GM12878 (cell line): ENCODE measurements around the gene GPBP1L1. TPM values are rescaled to one million over a fixed set of nuclear protein-coding genes. Genes with fewer than 3 reads are reported as not detected.

Experiments used
- BCL11A ChIP-seq: IDR thresholded peaks from 2 replicates; pipeline ENCODE4 v1.6.1; 2011; ENCODE audit warnings: low read depth, low read length
- CEBPB ChIP-seq, 2 experiments: fragments of 150-350 bp in 1 of 2; IDR thresholded peaks; 2 replicates each; pipeline ENCODE4 v1.6.1; 2012 to 2014; ENCODE audit warnings: low read depth in 2 of 2, low read length in 2 of 2, borderline replicate concordance in 1 of 2, inconsistent platforms in 1 of 2
- CTCF ChIP-seq, 3 experiments: IDR thresholded peaks in 2 of 3; conservative IDR thresholded peaks in 1 of 3; 2 replicates each; pipeline ENCODE4 v1.5.1; 2011; ENCODE audit warnings: low read depth in 3 of 3, low read length in 3 of 3, mild to moderate bottlenecking in 3 of 3, control low read depth in 2 of 3, moderate library complexity in 2 of 3, inconsistent platforms in 1 of 3, mixed read lengths in 1 of 3; ENCODE audit not compliant: control insufficient read depth in 2 of 3, insufficient read depth in 1 of 3; ENCODE audit errors: extremely low read depth in 1 of 3
- NBN ChIP-seq: fragments of 450-650 bp; IDR thresholded peaks from 2 replicates; pipeline ENCODE4 v1.6.1; 2016
- NR2C2 ChIP-seq: IDR thresholded peaks from 2 replicates; pipeline ENCODE4 v1.6.1; 2011; ENCODE audit warnings: borderline replicate concordance, low read depth; ENCODE audit not compliant: control insufficient read depth, insufficient read length
- polyA plus RNA-seq, 11 experiments: library from polyadenylated mRNA; depleted of rRNA in 4 of 11; unstranded in 6 of 11; stranded (reverse) in 5 of 11; fragments of >200 nt; fragmentation: Nextera tagmentation in 4 of 11; fragmentation: Illumina TruSeq in 1 of 11; extraction: Ambion mirVana in 4 of 11; extraction: Trizol in 1 of 11; gene quantifications; 1 replicate in 1 of 11; 2 replicates in 10 of 11; pipeline versions ENCODE4 v1.2.1 to v1.2.3, GENCODE V29; 2011 to 2016; ENCODE audit warnings: inconsistent platforms in 2 of 11, missing spikeins in 2 of 11, low read depth in 1 of 11
- total RNA-seq, 4 experiments: library from RNA; depleted of rRNA in 3 of 4; stranded (reverse); fragments of >200 nt in 3 of 4; fragmentation: Illumina TruSeq in 1 of 4; extraction: Trizol in 1 of 4; gene quantifications; 2 replicates each; pipeline versions ENCODE4 v1.2.1 to v1.2.3, GENCODE V29; 2013 to 2021
- TF ChIP-seq, protein P1 (sequence below): IDR thresholded peaks from 2 replicates; pipeline ENCODE4 v1.6.1; 2011; ENCODE audit warnings: borderline replicate concordance, low read depth, mild to moderate bottlenecking, moderate library complexity, mixed read lengths, low read length; ENCODE audit not compliant: insufficient read depth; ENCODE audit errors: extremely low read length
- TF ChIP-seq, protein P2 (sequence below): IDR thresholded peaks from 2 replicates; pipeline ENCODE4 v1.6.1; 2011; ENCODE audit warnings: mild to moderate bottlenecking, low read depth, low read length, moderate library complexity; ENCODE audit not compliant: insufficient replicate concordance

The GPBP1L1 gene
- total and polyA plus RNA-seq, 10 of the 15 experiments (the other 5 are each of a cell fraction or from before 2014, with no cell fraction given), result 37.3 to 91.6 (median 81.2) TPM

- TF ChIP-seq, protein P1, sequence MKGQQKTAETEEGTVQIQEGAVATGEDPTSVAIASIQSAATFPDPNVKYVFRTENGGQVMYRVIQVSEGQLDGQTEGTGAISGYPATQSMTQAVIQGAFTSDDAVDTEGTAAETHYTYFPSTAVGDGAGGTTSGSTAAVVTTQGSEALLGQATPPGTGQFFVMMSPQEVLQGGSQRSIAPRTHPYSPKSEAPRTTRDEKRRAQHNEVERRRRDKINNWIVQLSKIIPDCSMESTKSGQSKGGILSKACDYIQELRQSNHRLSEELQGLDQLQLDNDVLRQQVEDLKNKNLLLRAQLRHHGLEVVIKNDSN, result no peak
- TF ChIP-seq CTCF (IDR thresholded peaks at IDR 0.05 in 2 of 3, conservative IDR thresholded peaks at IDR 0.05 in 1 of 3; ENCODE audit: control insufficient read depth in 2 of 3, extremely low read depth in 1 of 3, insufficient read depth in 1 of 3, low read depth in 3 of 3, low read length in 3 of 3) (no peak), CEBPB (IDR thresholded peaks at IDR 0.05; ENCODE audit: borderline replicate concordance in 1 of 2, low read depth in 2 of 2, low read length in 2 of 2) (no peak), NBN (no peak), BCL11A (no peak), NR2C2 (no peak)
- TF ChIP-seq, protein P2, sequence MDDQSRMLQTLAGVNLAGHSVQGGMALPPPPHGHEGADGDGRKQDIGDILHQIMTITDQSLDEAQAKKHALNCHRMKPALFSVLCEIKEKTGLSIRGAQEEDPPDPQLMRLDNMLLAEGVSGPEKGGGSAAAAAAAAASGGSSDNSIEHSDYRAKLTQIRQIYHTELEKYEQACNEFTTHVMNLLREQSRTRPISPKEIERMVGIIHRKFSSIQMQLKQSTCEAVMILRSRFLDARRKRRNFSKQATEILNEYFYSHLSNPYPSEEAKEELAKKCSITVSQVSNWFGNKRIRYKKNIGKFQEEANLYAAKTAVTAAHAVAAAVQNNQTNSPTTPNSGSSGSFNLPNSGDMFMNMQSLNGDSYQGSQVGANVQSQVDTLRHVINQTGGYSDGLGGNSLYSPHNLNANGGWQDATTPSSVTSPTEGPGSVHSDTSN, result no peak
Observed at GRCh38 chr1:45656573-45657226, 29.6 kb downstream of the GPBP1L1 start (continued).
